ENCODE results near the gene SOAT1. TPM values are rescaled to one million over a fixed set of nuclear protein-coding genes. Genes with fewer than 3 reads are reported as not detected.

Gene SOAT1
- total and polyA plus RNA-seq, 10 of the 15 experiments (the other 5 are each of a cell fraction or from before 2014, with no cell fraction given): 8.6 to 68.5 (median 22.3) TPM

DNA sequence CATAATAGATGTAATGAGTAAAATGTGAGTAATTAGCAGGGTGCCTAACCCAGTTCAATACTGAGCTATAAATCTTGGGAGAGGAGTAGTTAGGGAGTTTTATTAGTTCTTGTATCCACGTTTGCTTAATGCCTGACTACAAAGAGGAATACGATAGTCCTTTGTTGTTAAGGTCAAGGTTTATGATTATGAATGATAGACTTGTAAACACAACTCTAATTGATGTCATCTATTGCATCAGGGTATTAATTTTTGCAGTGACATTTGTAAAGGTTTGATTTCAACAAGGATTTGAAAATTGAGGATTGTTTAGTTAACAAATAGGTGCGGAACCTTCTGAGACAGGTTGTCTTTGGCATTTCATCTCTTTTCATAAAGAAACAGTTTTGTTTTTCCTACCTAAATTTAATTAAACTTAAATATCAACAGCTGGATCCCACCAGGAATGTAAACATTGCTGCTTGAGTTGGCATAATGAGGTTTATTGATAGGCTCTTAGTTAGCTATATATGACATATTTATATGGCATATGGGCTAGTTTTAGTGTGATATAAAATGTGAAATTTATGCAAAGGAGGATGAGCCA lies 9.7 kb downstream of the SOAT1 start (continued):
- no peak for TF ChIP-seq BCL3 (IDR thresholded peaks at IDR 0.05; ENCODE audit: borderline replicate concordance, insufficient read depth, low read depth, low read length, poor library complexity, severe bottlenecking)
- no peak for TF ChIP-seq MTA3 (IDR thresholded peaks at IDR 0.05; ENCODE audit: borderline replicate concordance, low read length)

- Histone ChIP-seq H3K79me2 (ENCODE audit: control insufficient read depth, insufficient read depth, low read length) (peaks cover 12% of the 10 kb centered on the region), H4K20me1 (ENCODE audit: control insufficient read depth, insufficient read depth) (no peaks in the 10 kb centered on the region), H3K27ac (ENCODE audit: control insufficient read depth, insufficient read depth) (no peak overlapping the region), H3K4me2 (ENCODE audit: control insufficient read depth, insufficient read depth) (no peak overlapping the region), H2AFZ (ENCODE audit: control insufficient read depth, low read depth, low read length) (no peak overlapping the region), H3K4me3 (no peak overlapping the region), H3K36me3 (ENCODE audit: control insufficient read depth in 2 of 2, insufficient read depth in 2 of 2, low read length in 1 of 2) (peaks cover 0 to 2% of the 10 kb centered on the region in 2 experiments; a peak in 2 of 4 replicates), H3K27me3 (replicated peaks in 1 of 2; ENCODE audit: control insufficient read depth in 2 of 2, insufficient read depth in 2 of 2, low read length in 1 of 2) (no peaks in the 10 kb centered on the region), H3K9me3 (replicated peaks; ENCODE audit: control insufficient read depth, insufficient read depth, low read length) (no peaks in the 10 kb centered on the region), H3K4me1 (ENCODE audit: control insufficient read depth, insufficient read depth, low read length) (no peaks in the 10 kb centered on the region), H3K9ac (ENCODE audit: control insufficient read depth, insufficient read depth, low read length) (no peak overlapping the region)
- FAIRE-seq: no peak
- DNase-seq (ENCODE audit: low read depth, low spot score): no peak
- in situ Hi-C loops (cut with MboI) (no loop called here), intact Hi-C loops (cut with micrococcal nuclease; ENCODE audit: unreplicated experiment) (no loop called here)
- ChIA-PET CTCF (interaction anchor here (0.6 to 1.3 kb wide), 2 partner anchors 26 to 53 kb away, joined by 3 read pairs; no protein-coding TSS in a partner anchor), POLR2A (no interaction called here), RAD21 (ENCODE audit: unreplicated experiment) (no interaction called here), SMC1A (ENCODE audit: uncharacterized antibody, unreplicated experiment) (no interaction called here)
- WGBS (ENCODE audit: insufficient coverage, insufficient replicate concordance, low lambda C conversion rate, missing lambda C conversion rate): 95% methylated on average over 1 of the region's 1 CpG
- no TSS peak for BruUV-seq (replicated peaks)
- ATAC-seq: no peak
- TF ChIP-seq, protein P1, sequence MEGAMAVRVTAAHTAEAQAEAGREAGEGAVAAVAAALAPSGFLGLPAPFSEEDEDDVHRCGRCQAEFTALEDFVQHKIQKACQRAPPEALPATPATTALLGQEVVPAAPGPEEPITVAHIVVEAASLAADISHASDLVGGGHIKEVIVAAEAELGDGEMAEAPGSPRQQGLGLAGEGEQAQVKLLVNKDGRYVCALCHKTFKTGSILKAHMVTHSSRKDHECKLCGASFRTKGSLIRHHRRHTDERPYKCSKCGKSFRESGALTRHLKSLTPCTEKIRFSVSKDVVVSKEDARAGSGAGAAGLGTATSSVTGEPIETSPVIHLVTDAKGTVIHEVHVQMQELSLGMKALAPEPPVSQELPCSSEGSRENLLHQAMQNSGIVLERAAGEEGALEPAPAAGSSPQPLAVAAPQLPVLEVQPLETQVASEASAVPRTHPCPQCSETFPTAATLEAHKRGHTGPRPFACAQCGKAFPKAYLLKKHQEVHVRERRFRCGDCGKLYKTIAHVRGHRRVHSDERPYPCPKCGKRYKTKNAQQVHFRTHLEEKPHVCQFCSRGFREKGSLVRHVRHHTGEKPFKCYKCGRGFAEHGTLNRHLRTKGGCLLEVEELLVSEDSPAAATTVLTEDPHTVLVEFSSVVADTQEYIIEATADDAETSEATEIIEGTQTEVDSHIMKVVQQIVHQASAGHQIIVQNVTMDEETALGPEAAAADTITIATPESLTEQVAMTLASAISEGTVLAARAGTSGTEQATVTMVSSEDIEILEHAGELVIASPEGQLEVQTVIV (IDR thresholded peaks at IDR 0.05; ENCODE audit: borderline replicate concordance, partially characterized antibody): no peak
- TF ChIP-seq, protein P2, sequence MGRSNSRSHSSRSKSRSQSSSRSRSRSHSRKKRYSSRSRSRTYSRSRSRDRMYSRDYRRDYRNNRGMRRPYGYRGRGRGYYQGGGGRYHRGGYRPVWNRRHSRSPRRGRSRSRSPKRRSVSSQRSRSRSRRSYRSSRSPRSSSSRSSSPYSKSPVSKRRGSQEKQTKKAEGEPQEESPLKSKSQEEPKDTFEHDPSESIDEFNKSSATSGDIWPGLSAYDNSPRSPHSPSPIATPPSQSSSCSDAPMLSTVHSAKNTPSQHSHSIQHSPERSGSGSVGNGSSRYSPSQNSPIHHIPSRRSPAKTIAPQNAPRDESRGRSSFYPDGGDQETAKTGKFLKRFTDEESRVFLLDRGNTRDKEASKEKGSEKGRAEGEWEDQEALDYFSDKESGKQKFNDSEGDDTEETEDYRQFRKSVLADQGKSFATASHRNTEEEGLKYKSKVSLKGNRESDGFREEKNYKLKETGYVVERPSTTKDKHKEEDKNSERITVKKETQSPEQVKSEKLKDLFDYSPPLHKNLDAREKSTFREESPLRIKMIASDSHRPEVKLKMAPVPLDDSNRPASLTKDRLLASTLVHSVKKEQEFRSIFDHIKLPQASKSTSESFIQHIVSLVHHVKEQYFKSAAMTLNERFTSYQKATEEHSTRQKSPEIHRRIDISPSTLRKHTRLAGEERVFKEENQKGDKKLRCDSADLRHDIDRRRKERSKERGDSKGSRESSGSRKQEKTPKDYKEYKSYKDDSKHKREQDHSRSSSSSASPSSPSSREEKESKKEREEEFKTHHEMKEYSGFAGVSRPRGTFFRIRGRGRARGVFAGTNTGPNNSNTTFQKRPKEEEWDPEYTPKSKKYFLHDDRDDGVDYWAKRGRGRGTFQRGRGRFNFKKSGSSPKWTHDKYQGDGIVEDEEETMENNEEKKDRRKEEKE (IDR thresholded peaks at IDR 0.05): no peak
- TF ChIP-seq CHD4 (IDR thresholded peaks at IDR 0.05): no peak
- TF ChIP-seq, protein P3, sequence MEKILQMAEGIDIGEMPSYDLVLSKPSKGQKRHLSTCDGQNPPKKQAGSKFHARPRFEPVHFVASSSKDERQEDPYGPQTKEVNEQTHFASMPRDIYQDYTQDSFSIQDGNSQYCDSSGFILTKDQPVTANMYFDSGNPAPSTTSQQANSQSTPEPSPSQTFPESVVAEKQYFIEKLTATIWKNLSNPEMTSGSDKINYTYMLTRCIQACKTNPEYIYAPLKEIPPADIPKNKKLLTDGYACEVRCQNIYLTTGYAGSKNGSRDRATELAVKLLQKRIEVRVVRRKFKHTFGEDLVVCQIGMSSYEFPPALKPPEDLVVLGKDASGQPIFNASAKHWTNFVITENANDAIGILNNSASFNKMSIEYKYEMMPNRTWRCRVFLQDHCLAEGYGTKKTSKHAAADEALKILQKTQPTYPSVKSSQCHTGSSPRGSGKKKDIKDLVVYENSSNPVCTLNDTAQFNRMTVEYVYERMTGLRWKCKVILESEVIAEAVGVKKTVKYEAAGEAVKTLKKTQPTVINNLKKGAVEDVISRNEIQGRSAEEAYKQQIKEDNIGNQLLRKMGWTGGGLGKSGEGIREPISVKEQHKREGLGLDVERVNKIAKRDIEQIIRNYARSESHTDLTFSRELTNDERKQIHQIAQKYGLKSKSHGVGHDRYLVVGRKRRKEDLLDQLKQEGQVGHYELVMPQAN (conservative IDR thresholded peaks at IDR 0.05): no peak
- TF ChIP-seq RBBP5 (conservative IDR thresholded peaks at IDR 0.05): no peak
- no peak for TF ChIP-seq ZNF24 (IDR thresholded peaks at IDR 0.05)
- TF ChIP-seq, protein P4, sequence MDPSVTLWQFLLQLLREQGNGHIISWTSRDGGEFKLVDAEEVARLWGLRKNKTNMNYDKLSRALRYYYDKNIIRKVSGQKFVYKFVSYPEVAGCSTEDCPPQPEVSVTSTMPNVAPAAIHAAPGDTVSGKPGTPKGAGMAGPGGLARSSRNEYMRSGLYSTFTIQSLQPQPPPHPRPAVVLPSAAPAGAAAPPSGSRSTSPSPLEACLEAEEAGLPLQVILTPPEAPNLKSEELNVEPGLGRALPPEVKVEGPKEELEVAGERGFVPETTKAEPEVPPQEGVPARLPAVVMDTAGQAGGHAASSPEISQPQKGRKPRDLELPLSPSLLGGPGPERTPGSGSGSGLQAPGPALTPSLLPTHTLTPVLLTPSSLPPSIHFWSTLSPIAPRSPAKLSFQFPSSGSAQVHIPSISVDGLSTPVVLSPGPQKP (IDR thresholded peaks at IDR 0.05; ENCODE audit: low read depth, low read length): no peak
- TF ChIP-seq MYC (IDR thresholded peaks at IDR 0.05; ENCODE audit: insufficient read depth, insufficient read length, insufficient replicate concordance, low read length, severe bottlenecking): no peak
- no peak for TF ChIP-seq CBX3 (IDR thresholded peaks at IDR 0.05; ENCODE audit: borderline replicate concordance, low read depth)
- no peak for TF ChIP-seq KDM1A (IDR thresholded peaks at IDR 0.05; ENCODE audit: borderline replicate concordance)
Measured at GRCh38 chr1:179305450-179305849, 11.9 kb downstream of the SOAT1 start.
